ENCODE measurements around the gene CHD3.

DNA sequence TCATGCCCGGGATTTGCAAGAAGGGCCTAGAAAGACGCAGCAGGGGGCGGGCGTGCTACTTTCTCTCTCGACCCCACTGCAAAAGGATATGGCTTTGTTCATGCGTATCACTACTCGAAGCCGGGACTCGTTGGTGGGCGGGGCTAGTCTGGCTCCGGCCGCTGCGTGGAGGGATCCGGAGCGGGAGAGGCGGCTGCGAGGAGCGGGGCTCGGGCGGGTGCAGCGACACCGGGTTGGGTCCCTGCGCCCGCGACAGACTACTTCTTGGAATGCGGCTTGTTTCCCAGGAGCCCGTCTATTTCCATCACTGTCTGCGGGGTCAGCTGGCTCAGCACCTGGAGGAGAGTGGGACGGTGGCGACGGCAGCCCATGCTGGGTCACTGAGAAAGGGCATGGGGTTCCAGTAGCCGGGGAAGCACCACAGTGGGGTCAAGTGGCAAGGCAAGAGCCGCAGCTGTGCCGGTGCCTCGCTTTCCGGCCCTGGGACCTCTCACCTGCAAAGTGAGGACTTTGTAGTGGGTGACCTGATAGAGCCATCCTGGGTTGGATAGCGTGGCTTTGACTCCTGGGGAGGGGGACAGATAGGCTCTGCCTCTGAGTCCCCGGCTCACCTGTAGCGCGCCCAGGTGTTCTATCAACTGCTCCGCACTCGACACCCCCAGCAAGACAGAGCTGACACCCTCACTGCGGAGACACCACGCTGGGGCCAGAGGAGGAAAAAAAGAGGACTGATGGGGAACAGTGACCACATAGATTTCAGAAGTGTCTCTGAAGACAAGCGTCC lies 34.4 kb downstream of the CHD3 start:
- no peak for TF ChIP-seq NFIC (IDR thresholded peaks at IDR 0.05)
- TF ChIP-seq, protein P1, sequence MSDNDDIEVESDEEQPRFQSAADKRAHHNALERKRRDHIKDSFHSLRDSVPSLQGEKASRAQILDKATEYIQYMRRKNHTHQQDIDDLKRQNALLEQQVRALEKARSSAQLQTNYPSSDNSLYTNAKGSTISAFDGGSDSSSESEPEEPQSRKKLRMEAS (IDR thresholded peaks at IDR 0.05), result no peak
- TF ChIP-seq, protein P2, sequence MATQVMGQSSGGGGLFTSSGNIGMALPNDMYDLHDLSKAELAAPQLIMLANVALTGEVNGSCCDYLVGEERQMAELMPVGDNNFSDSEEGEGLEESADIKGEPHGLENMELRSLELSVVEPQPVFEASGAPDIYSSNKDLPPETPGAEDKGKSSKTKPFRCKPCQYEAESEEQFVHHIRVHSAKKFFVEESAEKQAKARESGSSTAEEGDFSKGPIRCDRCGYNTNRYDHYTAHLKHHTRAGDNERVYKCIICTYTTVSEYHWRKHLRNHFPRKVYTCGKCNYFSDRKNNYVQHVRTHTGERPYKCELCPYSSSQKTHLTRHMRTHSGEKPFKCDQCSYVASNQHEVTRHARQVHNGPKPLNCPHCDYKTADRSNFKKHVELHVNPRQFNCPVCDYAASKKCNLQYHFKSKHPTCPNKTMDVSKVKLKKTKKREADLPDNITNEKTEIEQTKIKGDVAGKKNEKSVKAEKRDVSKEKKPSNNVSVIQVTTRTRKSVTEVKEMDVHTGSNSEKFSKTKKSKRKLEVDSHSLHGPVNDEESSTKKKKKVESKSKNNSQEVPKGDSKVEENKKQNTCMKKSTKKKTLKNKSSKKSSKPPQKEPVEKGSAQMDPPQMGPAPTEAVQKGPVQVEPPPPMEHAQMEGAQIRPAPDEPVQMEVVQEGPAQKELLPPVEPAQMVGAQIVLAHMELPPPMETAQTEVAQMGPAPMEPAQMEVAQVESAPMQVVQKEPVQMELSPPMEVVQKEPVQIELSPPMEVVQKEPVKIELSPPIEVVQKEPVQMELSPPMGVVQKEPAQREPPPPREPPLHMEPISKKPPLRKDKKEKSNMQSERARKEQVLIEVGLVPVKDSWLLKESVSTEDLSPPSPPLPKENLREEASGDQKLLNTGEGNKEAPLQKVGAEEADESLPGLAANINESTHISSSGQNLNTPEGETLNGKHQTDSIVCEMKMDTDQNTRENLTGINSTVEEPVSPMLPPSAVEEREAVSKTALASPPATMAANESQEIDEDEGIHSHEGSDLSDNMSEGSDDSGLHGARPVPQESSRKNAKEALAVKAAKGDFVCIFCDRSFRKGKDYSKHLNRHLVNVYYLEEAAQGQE (IDR thresholded peaks at IDR 0.05; ENCODE audit: low read depth), result no peak
- TF ChIP-seq RAD21 (IDR thresholded peaks at IDR 0.05; ENCODE audit: low read depth), result no peak
- TF ChIP-seq CREB1 (IDR thresholded peaks at IDR 0.05; ENCODE audit: low read depth), result no peak
- no peak for TF ChIP-seq TAF1 (IDR thresholded peaks at IDR 0.05; ENCODE audit: low read depth)
- no peak for TF ChIP-seq YY1 (IDR thresholded peaks at IDR 0.05; ENCODE audit: low read depth)
- TF ChIP-seq EP300 (IDR thresholded peaks at IDR 0.05; ENCODE audit: borderline replicate concordance), result no peak
- no peak for TF ChIP-seq CEBPB (IDR thresholded peaks at IDR 0.05)
- no peak for TF ChIP-seq ZBTB7A (IDR thresholded peaks at IDR 0.05; ENCODE audit: low read depth)
